ENCODE measurements around the gene KLHL2.
"Not testable (repeated sequence)": the region's sequence is repeated elsewhere in the genome, so short reads cannot be mapped to it uniquely, and the experiment has no call there.

Gene KLHL2

GRCh38 chr4:165232623-165233433 lies 25.5 kb downstream of the KLHL2 start:
- H3K36me3 ChIP-seq (replicated peaks); DNase-seq (ENCODE audit: low spot score in 2 of 2); H3K4me1 ChIP-seq; H3K9me3 ChIP-seq; H3K4me3 ChIP-seq; H3K27me3 ChIP-seq (ENCODE audit: low read depth); in situ Hi-C loops (cut with MboI; ENCODE audit: low sequenced_read_pairs): not testable (repeated sequence)

- H3K27me3 ChIP-seq (ENCODE audit: low read depth), result no peaks in the 10 kb centered on the region
- no peak for DNase-seq (ENCODE audit: low spot score in 2 of 2)
- no peaks in the 10 kb centered on the region; the same call in 1 of the 2 replicates for H3K36me3 ChIP-seq (replicated peaks)
- H3K4me1 ChIP-seq, result peaks cover 8% of the 10 kb centered on the region
- no peak overlapping the region for H3K4me3 ChIP-seq
- in situ Hi-C loops (cut with MboI; ENCODE audit: low sequenced_read_pairs), result no loop called here
- no peaks in the 10 kb centered on the region for H3K9me3 ChIP-seq
Observed at GRCh38 chr4:165234766-165235165, 27.4 kb downstream of the KLHL2 start.

- DNase-seq (ENCODE audit: low spot score in 2 of 2); H3K4me1 ChIP-seq; H3K9me3 ChIP-seq; in situ Hi-C loops (cut with MboI; ENCODE audit: low sequenced_read_pairs); H3K36me3 ChIP-seq (replicated peaks); H3K27me3 ChIP-seq (ENCODE audit: low read depth); H3K4me3 ChIP-seq: not testable (repeated sequence)
Observed at GRCh38 chr4:165236852-165237251, 29.5 kb downstream of the KLHL2 start.

- H3K9me3 ChIP-seq; H3K4me1 ChIP-seq; H3K4me3 ChIP-seq; H3K36me3 ChIP-seq (replicated peaks); H3K27me3 ChIP-seq (ENCODE audit: low read depth); in situ Hi-C loops (cut with MboI; ENCODE audit: low sequenced_read_pairs): not testable (repeated sequence)
- peak; percentile 6 to 17 for DNase-seq (ENCODE audit: low spot score in 2 of 2)
Observed at GRCh38 chr4:165238041-165238640, 30.8 kb downstream of the KLHL2 start.

GRCh38 chr4:165240761-165241160 lies 33.4 kb downstream of the KLHL2 start:
- H3K4me3 ChIP-seq; H3K36me3 ChIP-seq (replicated peaks); H3K27me3 ChIP-seq (ENCODE audit: low read depth); H3K4me1 ChIP-seq; H3K9me3 ChIP-seq; DNase-seq (ENCODE audit: low spot score in 2 of 2); in situ Hi-C loops (cut with MboI; ENCODE audit: low sequenced_read_pairs): not testable (repeated sequence)

- DNase-seq (ENCODE audit: low spot score in 2 of 2); H3K4me1 ChIP-seq; H3K27me3 ChIP-seq (ENCODE audit: low read depth); in situ Hi-C loops (cut with MboI; ENCODE audit: low sequenced_read_pairs); H3K36me3 ChIP-seq (replicated peaks); H3K9me3 ChIP-seq; H3K4me3 ChIP-seq: not testable (repeated sequence)
Observed at GRCh38 chr4:165244148-165244547, 36.8 kb downstream of the KLHL2 start.

- in situ Hi-C loops (cut with MboI; ENCODE audit: low sequenced_read_pairs); H3K4me3 ChIP-seq; H3K36me3 ChIP-seq (replicated peaks); H3K9me3 ChIP-seq; DNase-seq (ENCODE audit: low spot score in 2 of 2); H3K4me1 ChIP-seq; H3K27me3 ChIP-seq (ENCODE audit: low read depth): not testable (repeated sequence)
Observed at GRCh38 chr4:165244587-165245186, 37.3 kb downstream of the KLHL2 start.

GRCh38 chr4:165248102-165248501 lies 40.7 kb downstream of the KLHL2 start:
- no peaks in the 10 kb centered on the region for H3K36me3 ChIP-seq (replicated peaks)
- H3K27me3 ChIP-seq (ENCODE audit: low read depth), result no peaks in the 10 kb centered on the region
- in situ Hi-C loops (cut with MboI; ENCODE audit: low sequenced_read_pairs), result no loop called here
- no peaks in the 10 kb centered on the region for H3K4me1 ChIP-seq
- H3K9me3 ChIP-seq, result no peaks in the 10 kb centered on the region
- no peak for DNase-seq (ENCODE audit: low spot score in 2 of 2)
- no peak overlapping the region for H3K4me3 ChIP-seq

GRCh38 chr4:165248904-165249303 lies 41.5 kb downstream of the KLHL2 start:
- DNase-seq (ENCODE audit: low spot score in 2 of 2); H3K27me3 ChIP-seq (ENCODE audit: low read depth); H3K4me3 ChIP-seq; H3K4me1 ChIP-seq; H3K9me3 ChIP-seq; in situ Hi-C loops (cut with MboI; ENCODE audit: low sequenced_read_pairs); H3K36me3 ChIP-seq (replicated peaks): not testable (repeated sequence)

GRCh38 chr4:165254771-165255170 lies 47.4 kb downstream of the KLHL2 start:
- H3K36me3 ChIP-seq (replicated peaks); H3K27me3 ChIP-seq (ENCODE audit: low read depth); in situ Hi-C loops (cut with MboI; ENCODE audit: low sequenced_read_pairs); DNase-seq (ENCODE audit: low spot score in 2 of 2); H3K9me3 ChIP-seq; H3K4me3 ChIP-seq; H3K4me1 ChIP-seq: not testable (repeated sequence)

GRCh38 chr4:165255439-165255838 lies 48.1 kb downstream of the KLHL2 start:
- H3K36me3 ChIP-seq (replicated peaks); H3K4me1 ChIP-seq; in situ Hi-C loops (cut with MboI; ENCODE audit: low sequenced_read_pairs); DNase-seq (ENCODE audit: low spot score in 2 of 2); H3K4me3 ChIP-seq; H3K27me3 ChIP-seq (ENCODE audit: low read depth); H3K9me3 ChIP-seq: not testable (repeated sequence)

- DNase-seq (ENCODE audit: low spot score in 2 of 2); H3K9me3 ChIP-seq; H3K27me3 ChIP-seq (ENCODE audit: low read depth); H3K4me3 ChIP-seq; in situ Hi-C loops (cut with MboI; ENCODE audit: low sequenced_read_pairs); H3K36me3 ChIP-seq (replicated peaks); H3K4me1 ChIP-seq: not testable (repeated sequence)
Observed at GRCh38 chr4:165256074-165256659, 48.8 kb downstream of the KLHL2 start.

- H3K36me3 ChIP-seq (replicated peaks); in situ Hi-C loops (cut with MboI; ENCODE audit: low sequenced_read_pairs); DNase-seq (ENCODE audit: low spot score in 2 of 2); H3K9me3 ChIP-seq; H3K4me3 ChIP-seq; H3K27me3 ChIP-seq (ENCODE audit: low read depth): not testable (repeated sequence)
- peaks cover 17% of the 10 kb centered on the region for H3K4me1 ChIP-seq
Observed at GRCh38 chr4:165259776-165260175, 52.4 kb downstream of the KLHL2 start.

GRCh38 chr4:165262306-165262705 lies 54.9 kb downstream of the KLHL2 start:
- H3K27me3 ChIP-seq (ENCODE audit: low read depth); in situ Hi-C loops (cut with MboI; ENCODE audit: low sequenced_read_pairs); H3K4me3 ChIP-seq; H3K36me3 ChIP-seq (replicated peaks); DNase-seq (ENCODE audit: low spot score in 2 of 2); H3K9me3 ChIP-seq: not testable (repeated sequence)
- peaks cover 17% of the 10 kb centered on the region for H3K4me1 ChIP-seq
